CD8-positive, alpha-beta memory T cell (primary cell): ENCODE data around the gene IQCC. TPM values are rescaled to one million over a fixed set of nuclear protein-coding genes. Genes with fewer than 3 reads are reported as not detected.

Experiments
- CTCF ChIA-PET: fragments of 350-600 bp; sonication (Branson Sonifier 250); formaldehyde crosslinking; loops from one replicate; lab custom pipeline; 2021; ENCODE audit warnings: antibody characterized with exemption; lab: Charles Lee
- POLR2A ChIA-PET: fragments of 350-600 bp; sonication (Branson Sonifier 250); formaldehyde crosslinking; loops from one replicate; lab custom pipeline; 2021; ENCODE audit warnings: antibody characterized with exemption; lab: Charles Lee
- DNase-seq, 5 donors: peaks; one replicate each; pipeline versions ENCODE4 v3.0.0 to v3.0.0-alpha.2; 2020 to 2022; ENCODE audit warnings: mixed read lengths in 1 of 5
- H3K27ac ChIP-seq: one replicate; pipeline ENCODE4 v1.7.0; 2013; ENCODE audit warnings: low read depth, mild to moderate bottlenecking, low read length, moderate library complexity
- H3K27me3 ChIP-seq: 2 replicates; pipeline ENCODE4 v1.7.0; 2013; ENCODE audit warnings: low read length, mild to moderate bottlenecking; ENCODE audit not compliant: insufficient read depth, poor library complexity, severe bottlenecking
- H3K36me3 ChIP-seq: 2 replicates; pipeline ENCODE4 v1.7.0; 2013; ENCODE audit warnings: mild to moderate bottlenecking, low read length, moderate library complexity; ENCODE audit not compliant: insufficient read depth
- H3K4me1 ChIP-seq: 2 replicates; pipeline ENCODE4 v1.7.0; 2013; ENCODE audit warnings: mild to moderate bottlenecking, low read length, moderate library complexity; ENCODE audit not compliant: insufficient read depth
- H3K4me3 ChIP-seq: 2 replicates; pipeline ENCODE4 v1.7.0; 2013; ENCODE audit warnings: mild to moderate bottlenecking, low read length
- H3K9me3 ChIP-seq: 2 replicates; pipeline ENCODE4 v1.7.0; 2013; ENCODE audit warnings: mild to moderate bottlenecking, low read length
- H3K27ac Mint-ChIP-seq, 8 donors: one replicate each; pipeline ENCODE4 v1.8.0; 2020 to 2021; ENCODE audit warnings: mixed read lengths in 8 of 8, mild to moderate bottlenecking in 6 of 8, inconsistent platforms in 3 of 8, moderate library complexity in 3 of 8
- H3K27me3 Mint-ChIP-seq, 2 donors: one replicate each; pipeline ENCODE4 v1.8.0; 2020 to 2021; ENCODE audit warnings: mixed read lengths in 2 of 2, mild to moderate bottlenecking in 1 of 2, moderate library complexity in 1 of 2
- H3K36me3 Mint-ChIP-seq, 3 donors: one replicate each; pipeline ENCODE4 v1.8.0; 2020 to 2021; ENCODE audit warnings: mixed read lengths in 3 of 3, inconsistent platforms in 1 of 3, mild to moderate bottlenecking in 1 of 3
- H3K4me1 Mint-ChIP-seq, 3 donors: one replicate each; pipeline ENCODE4 v1.8.0; 2020 to 2021; ENCODE audit warnings: mixed read lengths in 3 of 3, inconsistent platforms in 1 of 3, mild to moderate bottlenecking in 1 of 3
- H3K4me3 Mint-ChIP-seq, 7 donors: one replicate each; pipeline ENCODE4 v1.8.0; 2020 to 2021; ENCODE audit warnings: mixed read lengths in 7 of 7, mild to moderate bottlenecking in 6 of 7, moderate library complexity in 4 of 7, inconsistent platforms in 2 of 7
- H3K9me3 Mint-ChIP-seq, 5 donors: one replicate each; pipeline ENCODE4 v1.8.0; 2020 to 2022; ENCODE audit warnings: mixed read lengths in 5 of 5, mild to moderate bottlenecking in 3 of 5, moderate library complexity in 2 of 5, inconsistent platforms in 1 of 5
- polyA plus RNA-seq: library from polyadenylated mRNA; unstranded; fragments of 300-500 nt; fragmentation: Illumina TruSeq; gene quantifications from one replicate; pipeline ENCODE4 v1.2.3, GENCODE V29; 2021
- total RNA-seq, 2 experiments: library from RNA; stranded (reverse); gene quantifications; one replicate each; pipeline ENCODE4 v1.2.3, GENCODE V29; 2021

The IQCC gene
- total and polyA plus RNA-seq, 3 experiments from 2014 or later, result 1.6 to 5.7 (median 5.6) TPM

DNA sequence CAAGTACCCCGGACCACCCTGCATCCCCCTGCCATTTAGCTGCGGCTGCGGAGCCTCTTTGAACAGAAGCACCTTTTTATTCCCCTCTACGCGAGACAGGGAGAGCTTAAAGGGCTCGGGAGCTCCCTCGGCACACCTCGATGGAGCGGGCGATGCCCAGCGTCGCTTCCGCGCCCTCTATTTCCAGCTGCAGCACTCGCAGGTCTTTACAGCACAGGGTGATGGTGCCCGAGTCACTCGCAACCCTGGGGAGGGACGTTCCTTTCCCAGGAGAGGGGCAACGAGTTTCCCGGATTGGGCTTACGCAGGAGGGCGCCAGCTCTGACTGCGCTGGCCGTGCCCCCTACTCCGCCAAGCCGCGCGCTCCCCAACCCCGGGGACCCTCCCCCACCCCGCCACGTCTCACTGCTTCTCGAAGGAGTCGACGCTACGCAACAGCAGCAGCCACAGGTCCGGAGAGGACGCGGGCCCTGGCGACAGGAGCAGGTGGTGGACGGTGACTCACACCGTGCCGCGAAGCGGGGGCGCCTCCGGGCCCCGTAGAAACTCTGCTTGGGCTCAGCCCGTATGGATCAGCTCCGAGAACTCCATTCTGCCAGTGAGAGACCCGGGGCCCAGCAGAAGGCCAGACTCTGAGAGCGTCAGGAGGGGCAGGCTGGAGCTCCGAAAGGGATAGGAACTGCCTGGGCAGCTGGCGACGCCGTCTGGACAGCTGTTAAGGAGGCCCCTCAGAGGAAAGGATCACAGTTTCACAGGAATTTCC lies 35.7 kb downstream of the IQCC start:
- Histone ChIP-seq H3K4me3 (peak overlapping the region; percentile 96), H3K27ac (peak overlapping the region; percentile 24), H3K36me3 (no peaks in the 10 kb centered on the region), H3K9me3 (no peaks in the 10 kb centered on the region), H3K4me1 (peaks cover 16% of the 10 kb centered on the region), H3K27me3 (no peaks in the 10 kb centered on the region)
- Mint-ChIP-seq H3K4me3 (peak overlapping the region; percentile 89 to 94 (median 92)), H3K9me3 (no peaks in the 10 kb centered on the region), H3K36me3 (peaks cover 0 to 2% (median 0%) of the 10 kb centered on the region in 3 donors), H3K27ac (peak overlapping the region; percentile 56 to 95 (median 76)), H3K27me3 (no peaks in the 10 kb centered on the region), H3K4me1 (peaks cover 5 to 32% (median 6%) of the 10 kb centered on the region in 3 donors)
- CTCF ChIA-PET, result interaction anchor here (0.7 to 7.2 kb wide), 33 partner anchors 8 to 136 kb away, joined by 3 to 77 read pairs (median 4); partner anchors contain the start of genes CCDC28B, FAM167B, HDAC1 and IQCC
- POLR2A ChIA-PET, result interaction anchor here (0.5 to 2.6 kb wide), 15 partner anchors 10 to 238 kb away, joined by 3 to 31 read pairs (median 4); partner anchors contain the start of genes BSDC1, HDAC1, LCK and MARCKSL1
- peak in 1 of 5 donors; percentile 63 for DNase-seq

DNA sequence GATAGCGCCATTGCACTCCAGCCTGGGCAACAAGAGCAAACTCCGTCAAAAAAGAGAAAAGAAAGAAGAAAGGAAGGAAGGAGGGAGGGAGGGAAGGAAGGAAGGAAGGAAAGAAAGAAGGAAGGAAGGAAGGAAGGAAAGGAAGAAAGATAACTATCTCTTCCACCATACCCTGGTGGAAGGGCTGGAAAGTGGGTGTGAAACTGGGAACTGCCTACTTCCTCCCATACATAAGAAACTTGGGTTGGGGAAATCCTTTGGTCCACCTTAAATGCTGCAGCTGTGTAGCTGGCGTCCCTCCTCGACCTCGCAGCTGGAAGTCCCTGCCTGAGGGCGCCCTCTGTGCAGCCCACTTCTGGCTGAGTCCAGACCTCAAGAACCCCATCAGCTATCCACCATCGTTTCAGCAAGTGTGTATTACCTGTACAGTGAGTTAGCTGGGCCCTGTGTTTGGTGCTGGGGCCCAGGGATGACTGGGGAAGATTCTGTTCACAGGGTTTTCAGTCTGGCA lies 36.9 kb downstream of the IQCC start:
- H3K9me3 Mint-ChIP-seq, result no peaks in the 10 kb centered on the region
- H3K36me3 Mint-ChIP-seq, result peaks cover 0 to 2% (median 0%) of the 10 kb centered on the region in 3 donors
- ChIA-PET CTCF (interaction anchor here (1.0 to 2.7 kb wide), 5 partner anchors 19 to 78 kb away, joined by 3 to 9 read pairs (median 4); no protein-coding TSS in a partner anchor), POLR2A (interaction anchor here (0.7 to 0.9 kb wide), 2 partner anchors 50 to 363 kb away, joined by 3 to 16 read pairs; partner anchors contain the start of gene HDAC1)
- H3K4me1 Mint-ChIP-seq, result peaks cover 6 to 44% (median 11%) of the 10 kb centered on the region in 3 donors
- H3K27me3 ChIP-seq, result no peaks in the 10 kb centered on the region
- H3K36me3 ChIP-seq, result no peaks in the 10 kb centered on the region
- peak overlapping the region in 5 of 7 donors; percentile 1 to 51 (median 48) for H3K4me3 Mint-ChIP-seq
- peak overlapping the region in 6 of 8 donors; percentile 27 to 83 (median 54) for H3K27ac Mint-ChIP-seq
- no peaks in the 10 kb centered on the region for H3K27me3 Mint-ChIP-seq
- H3K9me3 ChIP-seq, result no peaks in the 10 kb centered on the region
- no peak overlapping the region for H3K4me3 ChIP-seq
- H3K27ac ChIP-seq, result no peak overlapping the region
- peaks cover 28% of the 10 kb centered on the region for H3K4me1 ChIP-seq
- DNase-seq, result no peak

DNA sequence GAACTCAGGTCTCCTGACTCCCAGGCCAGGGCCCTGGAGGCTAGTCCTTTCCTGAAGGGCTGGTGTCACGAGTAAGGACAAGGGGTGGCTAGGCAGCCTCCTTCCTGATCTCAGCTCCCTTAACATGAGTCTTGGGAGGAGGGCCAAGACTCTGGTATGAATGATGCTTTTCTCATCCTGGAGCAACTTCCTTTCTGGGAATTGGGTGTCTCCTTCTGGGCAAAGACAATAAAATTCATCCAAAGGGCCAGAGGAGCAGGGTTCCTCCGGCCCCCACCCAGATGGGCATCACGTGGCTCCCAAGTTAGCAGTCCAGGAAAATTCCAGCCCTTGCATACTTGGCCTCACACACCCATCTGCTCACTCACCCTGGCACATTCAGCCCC lies 41.4 kb downstream of the IQCC start, which contains the start of gene FAM167B:
FAM167B (plus strand) TSS at position 335 of the 386 bp plus-strand sequence. CDS start 200 bp downstream, outside the sequence.
- CTCF ChIA-PET, result interaction anchor here (0.8 to 13.4 kb wide), 6 partner anchors 9 to 75 kb away, joined by 3 to 181 read pairs (median 46); partner anchors contain the start of gene HDAC1
- Mint-ChIP-seq H3K4me3 (peak within 1 kb of the TSS; percentile 50 to 86 (median 75)), H3K36me3 (peaks cover 0 to 14% (median 3%) of the 10 kb centered on the region in 3 donors), H3K27me3 (peaks cover 0 to 4% of the 10 kb centered on the region in 2 donors), H3K27ac (peak within 1 kb of the TSS; percentile 72 to 100 (median 96)), H3K4me1 (peaks cover 36 to 57% (median 38%) of the 10 kb centered on the region in 3 donors), H3K9me3 (no peaks in the 10 kb centered on the region)
- Histone ChIP-seq H3K4me3 (peak within 1 kb of the TSS; percentile 60), H3K4me1 (peaks cover 52% of the 10 kb centered on the region), H3K27me3 (no peaks in the 10 kb centered on the region), H3K27ac (no peak within 1 kb of the TSS), H3K9me3 (no peaks in the 10 kb centered on the region), H3K36me3 (no peaks in the 10 kb centered on the region)
- POLR2A ChIA-PET, result interaction anchor here (0.6 to 2.3 kb wide), 3 partner anchors 17 to 27 kb away, joined by 3 to 11 read pairs (median 3); no protein-coding TSS in a partner anchor
- DNase-seq, result no peak

DNA sequence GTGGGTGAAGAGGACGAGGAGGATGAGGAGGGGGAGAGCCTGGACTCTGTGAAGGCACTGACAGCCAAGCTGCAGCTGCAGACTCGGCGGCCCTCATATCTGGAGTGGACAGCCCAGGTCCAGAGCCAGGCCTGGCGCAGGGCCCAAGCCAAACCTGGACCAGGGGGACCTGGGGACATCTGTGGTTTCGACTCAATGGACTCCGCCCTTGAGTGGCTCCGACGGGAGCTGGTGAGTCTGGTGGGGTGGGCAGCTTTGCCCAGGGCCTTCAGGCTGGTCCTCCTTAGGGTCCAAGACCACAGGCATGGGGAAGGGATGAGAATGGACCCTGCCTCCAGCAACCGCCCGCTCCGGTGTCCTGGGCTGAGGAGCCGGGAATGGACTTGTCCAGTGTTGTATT lies 42.0 kb downstream of the IQCC start:
- H3K4me1 ChIP-seq, result peaks cover 48% of the 10 kb centered on the region
- H3K27me3 ChIP-seq, result no peaks in the 10 kb centered on the region
- Mint-ChIP-seq H3K27me3 (peaks cover 0 to 4% of the 10 kb centered on the region in 2 donors), H3K36me3 (peaks cover under 1 to 20% (median 5%) of the 10 kb centered on the region in 3 donors), H3K27ac (peak overlapping the region; percentile 72 to 100 (median 96)), H3K4me1 (peaks cover 32 to 52% (median 37%) of the 10 kb centered on the region in 3 donors), H3K4me3 (peak overlapping the region in 4 of 7 donors; percentile 50 to 81 (median 74)), H3K9me3 (no peaks in the 10 kb centered on the region)
- H3K9me3 ChIP-seq, result no peaks in the 10 kb centered on the region
- CTCF ChIA-PET, result interaction anchor here (0.9 to 13.4 kb wide), 17 partner anchors 9 to 108 kb away, joined by 3 to 181 read pairs (median 6); partner anchors contain the start of genes HDAC1 and IQCC
- H3K36me3 ChIP-seq, result no peaks in the 10 kb centered on the region
- H3K27ac ChIP-seq, result no peak overlapping the region
- DNase-seq, result no peak
- POLR2A ChIA-PET, result interaction anchor here (1.8 to 2.3 kb wide), 2 partner anchors 26 to 44 kb away, joined by 11 to 14 read pairs; partner anchors contain the start of gene HDAC1
- peak overlapping the region; percentile 60 for H3K4me3 ChIP-seq

DNA sequence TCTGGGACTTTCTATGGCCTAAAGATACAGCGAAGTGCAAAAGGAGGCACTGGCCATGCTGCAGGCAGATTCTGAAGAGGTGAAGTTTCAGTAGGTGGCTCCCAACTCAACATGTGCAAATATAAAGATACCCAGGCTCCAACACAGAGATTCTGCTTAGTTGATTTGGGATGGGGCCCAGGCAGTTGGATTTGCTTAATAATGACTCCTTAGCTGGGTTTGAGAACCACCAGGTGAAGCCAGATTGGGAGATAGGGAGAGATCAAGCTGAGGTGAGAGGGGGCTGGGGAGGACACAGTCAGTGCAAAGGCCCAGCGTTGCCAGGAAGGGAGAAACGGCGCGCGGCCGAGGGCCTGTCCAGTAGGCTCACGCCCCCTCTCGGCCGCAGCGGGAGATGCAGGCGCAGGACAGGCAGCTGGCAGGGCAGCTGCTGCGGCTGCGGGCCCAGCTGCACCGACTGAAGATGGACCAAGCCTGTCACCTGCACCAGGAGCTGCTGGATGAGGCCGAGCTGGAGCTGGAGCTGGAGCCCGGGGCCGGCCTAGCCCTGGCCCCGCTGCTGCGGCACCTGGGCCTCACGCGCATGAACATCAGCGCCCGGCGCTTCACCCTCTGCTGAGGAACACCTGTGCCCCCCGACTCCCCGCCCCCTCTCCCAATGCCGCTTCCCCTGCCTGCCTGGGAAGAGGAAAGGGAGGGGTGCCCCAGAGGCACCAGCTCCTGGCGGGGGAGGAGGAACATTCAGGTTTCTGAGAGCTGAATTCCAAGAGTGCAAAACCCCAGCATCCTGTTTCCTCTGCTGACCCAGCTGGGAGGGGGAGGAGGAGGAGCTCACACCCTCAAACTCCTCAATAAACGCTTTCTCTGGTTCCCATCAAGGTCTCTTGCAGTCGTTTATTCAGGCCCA lies 42.8 kb downstream of the IQCC start:
- peaks cover 48% of the 10 kb centered on the region for H3K4me1 ChIP-seq
- no peaks in the 10 kb centered on the region for H3K27me3 ChIP-seq
- ChIA-PET CTCF (interaction anchor here (0.6 to 13.4 kb wide), 39 partner anchors 10 to 191 kb away, joined by 3 to 181 read pairs (median 5); partner anchors contain the start of genes BSDC1, CCDC28B, EIF3I and HDAC1), POLR2A (interaction anchor here (0.6 to 2.5 kb wide), 13 partner anchors 8 to 88 kb away, joined by 3 to 17 read pairs (median 4); partner anchors contain the start of genes HDAC1, MARCKSL1 and TXLNA)
- Mint-ChIP-seq H3K4me3 (peak overlapping the region; percentile 62 to 99 (median 85)), H3K36me3 (peaks cover 4 to 27% (median 10%) of the 10 kb centered on the region in 3 donors), H3K27ac (peak overlapping the region; percentile 72 to 100 (median 98)), H3K27me3 (peaks cover 0 to 4% of the 10 kb centered on the region in 2 donors), H3K4me1 (peaks cover 36 to 48% (median 40%) of the 10 kb centered on the region in 3 donors), H3K9me3 (no peaks in the 10 kb centered on the region)
- H3K9me3 ChIP-seq, result no peaks in the 10 kb centered on the region
- DNase-seq, result peak; percentile 65 to 84 (median 68)
- H3K27ac ChIP-seq, result no peak overlapping the region
- H3K36me3 ChIP-seq, result no peaks in the 10 kb centered on the region
- peak overlapping the region; percentile 60 for H3K4me3 ChIP-seq

DNA sequence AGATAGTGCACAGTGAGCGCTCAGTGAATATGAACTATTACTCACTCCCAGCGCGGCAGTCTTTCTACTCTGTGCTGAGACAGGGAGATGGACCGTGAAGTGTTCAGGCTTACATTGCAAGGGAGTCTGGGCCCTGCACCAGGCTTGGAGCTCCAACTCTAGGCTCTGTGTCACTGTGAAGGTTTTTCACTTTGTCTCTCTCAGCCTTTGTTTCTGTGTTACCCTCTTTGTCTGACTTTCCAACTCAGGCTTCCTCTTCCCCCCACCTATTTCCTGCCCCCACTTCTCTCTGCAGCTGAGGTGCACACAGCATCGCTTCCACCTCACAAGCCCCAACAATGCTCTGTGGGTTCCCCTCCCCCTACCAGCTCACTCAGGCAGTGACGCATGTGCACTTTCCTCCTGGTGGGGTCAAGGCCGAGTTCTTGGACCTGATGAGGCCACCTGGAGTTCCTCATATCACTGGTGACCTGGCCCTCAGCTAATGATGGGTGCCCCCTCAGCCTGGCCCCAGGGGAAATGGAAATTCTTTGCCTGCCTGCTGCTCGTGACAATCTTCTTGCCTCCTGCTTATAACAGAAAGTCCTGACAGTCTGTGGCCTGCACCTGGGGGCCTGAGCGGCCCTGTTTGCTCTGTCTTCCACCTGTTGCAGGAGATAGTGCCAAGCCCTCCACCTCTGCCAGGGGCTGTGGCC lies 44.5 kb downstream of the IQCC start:
- H3K27me3 Mint-ChIP-seq, result peaks cover 0 to 4% of the 10 kb centered on the region in 2 donors
- H3K36me3 ChIP-seq, result no peaks in the 10 kb centered on the region
- peak; percentile 73 to 92 (median 89) for DNase-seq
- H3K27ac Mint-ChIP-seq, result peak overlapping the region; percentile 96 to 100 (median 99)
- H3K27ac ChIP-seq, result peak overlapping the region; percentile 85
- CTCF ChIA-PET, result interaction anchor here (0.8 to 13.4 kb wide), 14 partner anchors 12 to 101 kb away, joined by 3 to 181 read pairs (median 6); partner anchors contain the start of gene HDAC1
- H3K4me1 Mint-ChIP-seq, result peaks cover 44 to 59% (median 45%) of the 10 kb centered on the region in 3 donors
- H3K4me1 ChIP-seq, result peaks cover 49% of the 10 kb centered on the region
- no peaks in the 10 kb centered on the region for H3K9me3 ChIP-seq
- peak overlapping the region; percentile 92 to 100 (median 98) for H3K4me3 Mint-ChIP-seq
- peak overlapping the region; percentile 91 for H3K4me3 ChIP-seq
- no peaks in the 10 kb centered on the region for H3K9me3 Mint-ChIP-seq
- peaks cover 9 to 39% (median 12%) of the 10 kb centered on the region in 3 donors for H3K36me3 Mint-ChIP-seq
- no peaks in the 10 kb centered on the region for H3K27me3 ChIP-seq
- POLR2A ChIA-PET, result interaction anchor here (0.6 to 3.1 kb wide), 16 partner anchors 9 to 312 kb away, joined by 3 to 31 read pairs (median 6); partner anchors contain the start of genes BSDC1, HDAC1, KPNA6 and MARCKSL1
